ENCODE results near the gene CEACAM16.
A peak's percentile ranks its signal among the peaks of the same experiment; 100 is the strongest.

The CEACAM16 gene

GRCh38 chr19:44698492-44699201 lies at the start of gene CEACAM16:
Gene CEACAM16, plus strand, starts transcription at chr19:44699151. Its CDS starts 2,306 bp downstream, at chr19:44701457.
- H3K4me3 Mint-ChIP-seq, result no peak within 1 kb of the TSS
- no peaks in the 10 kb centered on the region for H3K36me3 Mint-ChIP-seq (ENCODE audit: low read depth)
- no peak for DNase-seq (ENCODE audit: low spot score)
- no peak within 1 kb of the TSS for H3K27ac Mint-ChIP-seq
- no peaks in the 10 kb centered on the region for H3K9me3 Mint-ChIP-seq
- peaks cover 5% of the 10 kb centered on the region for H3K4me1 Mint-ChIP-seq (ENCODE audit: low read depth)
- H3K27me3 Mint-ChIP-seq (ENCODE audit: low read depth), result peaks cover 3% of the 10 kb centered on the region

GRCh38 chr19:44649578-44650145 lies 49.3 kb upstream of the CEACAM16 start:
- no peak overlapping the region for H3K4me3 Mint-ChIP-seq
- no peaks in the 10 kb centered on the region for H3K9me3 Mint-ChIP-seq
- H3K4me1 Mint-ChIP-seq (ENCODE audit: low read depth), result peaks cover 3% of the 10 kb centered on the region
- no peak overlapping the region for H3K27ac Mint-ChIP-seq
- no peaks in the 10 kb centered on the region for H3K27me3 Mint-ChIP-seq (ENCODE audit: low read depth)
- H3K36me3 Mint-ChIP-seq (ENCODE audit: low read depth), result peaks cover 6% of the 10 kb centered on the region
- no peak for DNase-seq (ENCODE audit: low spot score)

GRCh38 chr19:44653343-44653742 lies 45.6 kb upstream of the CEACAM16 start:
- DNase-seq (ENCODE audit: low spot score), result no peak
- H3K27me3 Mint-ChIP-seq (ENCODE audit: low read depth), result no peaks in the 10 kb centered on the region
- peaks cover 8% of the 10 kb centered on the region for H3K36me3 Mint-ChIP-seq (ENCODE audit: low read depth)
- no peak overlapping the region for H3K4me3 Mint-ChIP-seq
- H3K4me1 Mint-ChIP-seq (ENCODE audit: low read depth), result peaks cover 5% of the 10 kb centered on the region
- H3K27ac Mint-ChIP-seq, result no peak overlapping the region
- H3K9me3 Mint-ChIP-seq, result no peaks in the 10 kb centered on the region

GRCh38 chr19:44653977-44654774 lies 44.8 kb upstream of the CEACAM16 start:
- H3K4me3 Mint-ChIP-seq, result no peak overlapping the region
- no peaks in the 10 kb centered on the region for H3K9me3 Mint-ChIP-seq
- H3K27ac Mint-ChIP-seq, result no peak overlapping the region
- no peaks in the 10 kb centered on the region for H3K27me3 Mint-ChIP-seq (ENCODE audit: low read depth)
- H3K36me3 Mint-ChIP-seq (ENCODE audit: low read depth), result peaks cover 8% of the 10 kb centered on the region
- DNase-seq (ENCODE audit: low spot score), result peak; percentile 50
- H3K4me1 Mint-ChIP-seq (ENCODE audit: low read depth), result peaks cover 5% of the 10 kb centered on the region

GRCh38 chr19:44657211-44657921 lies 41.6 kb upstream of the CEACAM16 start:
- Mint-ChIP-seq H3K27ac (no peak overlapping the region), H3K27me3 (ENCODE audit: low read depth) (no peaks in the 10 kb centered on the region)

GRCh38 chr19:44658069-44658733 lies 40.8 kb upstream of the CEACAM16 start:
- Mint-ChIP-seq H3K4me1 (ENCODE audit: low read depth) (peaks cover 5% of the 10 kb centered on the region), H3K4me3 (no peak overlapping the region), H3K36me3 (ENCODE audit: low read depth) (peaks cover 3% of the 10 kb centered on the region), H3K9me3 (no peaks in the 10 kb centered on the region), H3K27me3 (ENCODE audit: low read depth) (no peaks in the 10 kb centered on the region), H3K27ac (no peak overlapping the region)
- DNase-seq (ENCODE audit: low spot score), result no peak

More at GRCh38 chr19:44657211-44657921, 41.6 kb upstream of the CEACAM16 start:
- peak; percentile 39 for DNase-seq (ENCODE audit: low spot score)
- Mint-ChIP-seq H3K36me3 (ENCODE audit: low read depth) (peaks cover 3% of the 10 kb centered on the region), H3K4me3 (no peak overlapping the region), H3K9me3 (no peaks in the 10 kb centered on the region), H3K4me1 (ENCODE audit: low read depth) (peaks cover 5% of the 10 kb centered on the region)

GRCh38 chr19:44660081-44660480 lies 38.9 kb upstream of the CEACAM16 start:
- no peaks in the 10 kb centered on the region for H3K9me3 Mint-ChIP-seq
- no peak for DNase-seq (ENCODE audit: low spot score)
- no peak overlapping the region for H3K27ac Mint-ChIP-seq
- H3K36me3 Mint-ChIP-seq (ENCODE audit: low read depth), result no peaks in the 10 kb centered on the region
- H3K27me3 Mint-ChIP-seq (ENCODE audit: low read depth), result no peaks in the 10 kb centered on the region
- no peaks in the 10 kb centered on the region for H3K4me1 Mint-ChIP-seq (ENCODE audit: low read depth)
- H3K4me3 Mint-ChIP-seq, result no peak overlapping the region

GRCh38 chr19:44661205-44661604 lies 37.7 kb upstream of the CEACAM16 start:
- no peak for DNase-seq (ENCODE audit: low spot score)
- no peak overlapping the region for H3K27ac Mint-ChIP-seq

GRCh38 chr19:44661904-44662303 lies 37.0 kb upstream of the CEACAM16 start:
- Mint-ChIP-seq H3K4me1 (ENCODE audit: low read depth) (no peaks in the 10 kb centered on the region), H3K27ac (no peak overlapping the region), H3K4me3 (no peak overlapping the region), H3K9me3 (no peaks in the 10 kb centered on the region), H3K36me3 (ENCODE audit: low read depth) (no peaks in the 10 kb centered on the region), H3K27me3 (ENCODE audit: low read depth) (no peaks in the 10 kb centered on the region)
- DNase-seq (ENCODE audit: low spot score), result no peak

More at GRCh38 chr19:44661205-44661604, 37.7 kb upstream of the CEACAM16 start:
- H3K4me1 Mint-ChIP-seq (ENCODE audit: low read depth), result no peaks in the 10 kb centered on the region
- no peaks in the 10 kb centered on the region for H3K27me3 Mint-ChIP-seq (ENCODE audit: low read depth)
- H3K36me3 Mint-ChIP-seq (ENCODE audit: low read depth), result no peaks in the 10 kb centered on the region
- H3K9me3 Mint-ChIP-seq, result no peaks in the 10 kb centered on the region
- H3K4me3 Mint-ChIP-seq, result no peak overlapping the region

GRCh38 chr19:44662691-44663385 lies 36.1 kb upstream of the CEACAM16 start:
- no peak for DNase-seq (ENCODE audit: low spot score)
- no peaks in the 10 kb centered on the region for H3K27me3 Mint-ChIP-seq (ENCODE audit: low read depth)
- no peaks in the 10 kb centered on the region for H3K36me3 Mint-ChIP-seq (ENCODE audit: low read depth)
- H3K9me3 Mint-ChIP-seq, result no peaks in the 10 kb centered on the region
- H3K27ac Mint-ChIP-seq, result no peak overlapping the region
- no peak overlapping the region for H3K4me3 Mint-ChIP-seq
- no peaks in the 10 kb centered on the region for H3K4me1 Mint-ChIP-seq (ENCODE audit: low read depth)

GRCh38 chr19:44663996-44664395 lies 35.0 kb upstream of the CEACAM16 start:
- Mint-ChIP-seq H3K27me3 (ENCODE audit: low read depth) (no peaks in the 10 kb centered on the region), H3K9me3 (no peaks in the 10 kb centered on the region), H3K4me3 (no peak overlapping the region), H3K27ac (no peak overlapping the region), H3K4me1 (ENCODE audit: low read depth) (no peaks in the 10 kb centered on the region), H3K36me3 (ENCODE audit: low read depth) (no peaks in the 10 kb centered on the region)
- DNase-seq (ENCODE audit: low spot score), result no peak

GRCh38 chr19:44664976-44665375 lies 34.0 kb upstream of the CEACAM16 start:
- no peak overlapping the region for H3K4me3 Mint-ChIP-seq
- no peaks in the 10 kb centered on the region for H3K9me3 Mint-ChIP-seq
- DNase-seq (ENCODE audit: low spot score), result no peak
- no peaks in the 10 kb centered on the region for H3K4me1 Mint-ChIP-seq (ENCODE audit: low read depth)
- H3K36me3 Mint-ChIP-seq (ENCODE audit: low read depth), result no peaks in the 10 kb centered on the region
- no peaks in the 10 kb centered on the region for H3K27me3 Mint-ChIP-seq (ENCODE audit: low read depth)
- no peak overlapping the region for H3K27ac Mint-ChIP-seq
